ENCODE measurements around the gene ZBTB7B. TPM values are rescaled to one million over a fixed set of nuclear protein-coding genes. Genes with fewer than 3 reads are reported as not detected.
"Not testable (repeated sequence)": the region's sequence is repeated elsewhere in the genome, so short reads cannot be mapped to it uniquely, and the experiment has no call there.

Gene ZBTB7B
- total RNA-seq, 1 donor from 2014 or later = 158 TPM

DNA sequence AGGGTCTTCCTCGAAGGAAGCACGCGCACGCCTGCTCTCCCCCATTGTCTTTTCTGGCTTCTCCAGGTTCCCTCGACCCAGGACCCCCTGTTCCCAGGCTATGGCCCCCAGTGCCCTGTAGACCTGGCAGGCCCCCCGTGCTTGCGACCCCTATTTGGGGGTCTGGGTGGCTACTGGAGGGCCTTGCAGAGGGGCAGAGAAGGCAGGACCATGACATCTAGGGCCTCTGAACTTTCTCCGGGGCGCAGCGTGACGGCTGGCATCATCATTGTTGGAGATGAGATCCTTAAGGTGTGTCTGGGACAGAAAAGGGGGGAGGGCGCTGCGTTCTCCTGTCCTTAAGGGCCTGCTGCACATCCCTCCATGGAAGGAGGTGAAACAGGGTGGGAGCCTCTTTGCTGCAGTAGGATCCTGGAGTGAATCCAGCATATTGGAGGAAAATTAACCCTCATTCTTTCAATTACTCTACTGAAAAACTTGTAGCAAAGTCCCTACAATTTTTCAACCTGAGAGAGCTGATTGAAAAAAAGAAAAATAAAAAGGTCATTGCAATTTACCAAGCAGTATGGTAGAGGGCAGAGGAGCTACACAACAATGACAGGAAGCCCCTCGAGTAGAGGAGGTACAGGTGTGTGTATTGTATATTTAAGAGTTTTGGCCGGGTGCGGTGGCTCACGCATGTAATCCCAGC lies 18.7 kb upstream of the ZBTB7B start:
- intact Hi-C loops (cut with micrococcal nuclease) = loop anchor here (1.0 to 2.0 kb wide), 9 partner anchors 10 to 156 kb away; partner anchors contain the start of genes ADAM15, CKS1B, DPM3 and EFNA4

DNA sequence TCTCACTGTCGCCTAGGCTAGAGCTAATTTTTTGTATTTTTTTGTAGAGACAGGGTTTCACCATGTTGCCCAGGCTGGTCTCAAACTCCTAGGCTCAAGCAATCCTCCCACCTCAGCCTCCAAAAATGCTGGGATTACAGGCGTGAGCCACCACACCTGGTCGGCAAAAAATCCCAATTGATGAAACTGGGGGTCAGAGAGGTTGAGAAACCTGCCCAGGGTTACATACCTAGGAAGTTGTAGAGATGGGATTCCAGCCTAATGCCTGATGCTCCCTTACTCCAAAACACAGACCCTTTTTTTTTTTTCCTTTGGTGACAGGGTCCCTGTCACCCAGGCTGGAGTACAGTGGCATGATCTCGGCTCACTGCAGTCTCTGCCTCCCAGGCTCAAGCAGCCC lies 15.9 kb upstream of the ZBTB7B start:
- intact Hi-C loops (cut with micrococcal nuclease) = not testable (repeated sequence)

DNA sequence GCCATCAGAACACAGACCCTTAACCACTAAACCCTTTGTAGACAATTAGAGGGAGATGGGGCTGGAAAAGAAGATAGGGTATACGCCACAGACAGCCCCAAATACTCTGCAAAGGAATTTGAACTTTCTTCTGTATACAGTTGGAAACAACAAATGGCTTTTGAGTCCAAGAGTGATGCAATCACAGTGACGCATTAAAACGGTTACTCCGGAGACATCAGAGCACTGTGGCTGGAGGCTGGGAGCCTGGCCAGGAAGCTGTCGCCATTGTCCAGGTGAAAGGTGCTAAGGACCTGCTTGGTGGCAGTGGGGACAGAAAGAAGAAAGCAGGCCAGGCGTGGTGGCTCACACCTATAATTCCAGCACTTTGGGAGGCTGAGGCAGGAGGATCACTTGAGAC lies 15.3 kb upstream of the ZBTB7B start:
- intact Hi-C loops (cut with micrococcal nuclease) = no loop called here

DNA sequence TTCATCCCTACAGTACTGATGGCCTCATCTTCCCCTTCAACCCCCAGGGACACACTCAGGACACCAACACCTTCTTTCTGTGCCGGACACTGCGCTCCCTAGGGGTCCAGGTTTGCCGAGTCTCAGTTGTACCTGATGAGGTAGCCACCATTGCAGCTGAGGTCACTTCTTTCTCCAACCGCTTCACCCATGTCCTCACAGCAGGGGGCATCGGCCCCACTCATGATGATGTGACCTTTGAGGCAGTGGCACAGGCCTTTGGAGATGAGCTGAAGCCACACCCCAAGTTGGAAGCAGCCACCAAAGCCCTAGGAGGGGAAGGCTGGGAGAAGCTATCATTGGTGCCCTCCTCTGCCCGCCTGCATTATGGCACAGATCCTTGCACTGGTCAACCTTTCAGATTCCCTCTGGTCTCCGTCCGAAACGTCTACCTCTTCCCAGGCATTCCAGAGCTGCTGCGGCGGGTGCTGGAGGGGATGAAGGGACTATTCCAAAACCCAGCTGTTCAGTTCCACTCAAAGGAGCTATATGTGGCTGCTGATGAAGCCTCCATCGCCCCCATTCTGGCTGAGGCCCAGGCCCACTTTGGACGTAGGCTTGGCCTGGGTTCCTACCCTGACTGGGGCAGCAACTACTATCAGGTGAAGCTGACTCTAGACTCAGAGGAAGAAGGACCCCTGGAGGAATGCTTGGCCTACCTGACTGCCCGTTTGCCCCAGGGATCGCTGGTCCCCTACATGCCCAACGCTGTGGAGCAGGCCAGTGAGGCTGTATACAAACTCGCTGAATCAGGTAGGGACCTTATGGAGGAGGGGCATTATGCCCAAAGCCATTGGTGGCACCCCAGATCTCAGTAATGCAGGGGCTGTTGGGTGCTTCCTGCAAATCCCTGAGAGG lies 14.3 kb upstream of the ZBTB7B start:
- intact Hi-C loops (cut with micrococcal nuclease) = no loop called here

DNA sequence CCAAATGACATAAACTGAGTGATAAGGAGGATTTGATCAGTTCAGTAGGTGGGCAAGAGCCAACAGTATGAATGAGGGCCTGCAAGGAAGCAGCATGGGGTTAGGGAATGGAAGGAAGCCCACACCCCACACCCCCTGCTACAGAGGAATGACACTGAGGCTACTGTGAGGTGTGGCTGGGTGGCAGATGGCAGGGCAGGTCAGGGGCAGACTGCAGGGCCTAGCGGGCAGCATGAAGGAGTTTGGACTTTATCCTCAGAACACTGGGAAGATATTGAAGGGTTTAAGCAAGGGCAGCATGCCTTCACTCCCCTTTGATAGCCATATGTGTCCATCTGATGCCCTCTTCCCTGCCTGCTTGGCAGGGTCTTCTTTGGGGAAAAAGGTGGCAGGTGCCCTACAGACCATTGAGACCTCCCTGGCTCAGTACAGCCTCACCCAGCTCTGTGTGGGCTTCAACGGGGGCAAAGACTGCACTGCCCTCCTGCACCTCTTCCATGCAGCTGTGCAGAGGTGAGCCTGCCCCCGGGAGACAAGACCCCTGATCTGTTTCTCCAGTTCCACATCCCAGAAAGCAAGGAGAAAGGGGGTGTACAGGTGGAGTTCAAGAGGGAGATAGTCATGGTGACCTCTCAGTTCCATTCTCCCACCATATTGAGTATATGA lies 13.3 kb upstream of the ZBTB7B start:
- intact Hi-C loops (cut with micrococcal nuclease) = no loop called here

DNA sequence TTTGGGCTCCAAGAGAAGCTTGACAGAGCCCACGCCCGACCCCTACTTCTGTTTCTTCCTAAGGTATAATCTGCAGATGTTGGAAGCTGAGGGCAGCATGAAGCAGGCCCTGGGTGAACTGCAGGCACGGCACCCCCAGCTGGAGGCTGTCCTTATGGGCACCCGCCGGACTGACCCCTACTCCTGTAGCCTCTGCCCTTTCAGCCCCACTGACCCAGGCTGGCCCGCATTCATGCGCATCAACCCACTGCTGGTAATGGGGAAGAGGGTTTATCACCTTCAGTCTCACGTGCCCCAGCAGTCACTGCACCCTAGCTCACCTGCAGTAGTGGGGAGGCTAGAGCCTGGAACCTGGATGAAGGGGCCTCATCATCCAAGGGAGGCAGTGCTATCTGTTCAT lies 12.3 kb upstream of the ZBTB7B start:
- intact Hi-C loops (cut with micrococcal nuclease) = no loop called here

DNA sequence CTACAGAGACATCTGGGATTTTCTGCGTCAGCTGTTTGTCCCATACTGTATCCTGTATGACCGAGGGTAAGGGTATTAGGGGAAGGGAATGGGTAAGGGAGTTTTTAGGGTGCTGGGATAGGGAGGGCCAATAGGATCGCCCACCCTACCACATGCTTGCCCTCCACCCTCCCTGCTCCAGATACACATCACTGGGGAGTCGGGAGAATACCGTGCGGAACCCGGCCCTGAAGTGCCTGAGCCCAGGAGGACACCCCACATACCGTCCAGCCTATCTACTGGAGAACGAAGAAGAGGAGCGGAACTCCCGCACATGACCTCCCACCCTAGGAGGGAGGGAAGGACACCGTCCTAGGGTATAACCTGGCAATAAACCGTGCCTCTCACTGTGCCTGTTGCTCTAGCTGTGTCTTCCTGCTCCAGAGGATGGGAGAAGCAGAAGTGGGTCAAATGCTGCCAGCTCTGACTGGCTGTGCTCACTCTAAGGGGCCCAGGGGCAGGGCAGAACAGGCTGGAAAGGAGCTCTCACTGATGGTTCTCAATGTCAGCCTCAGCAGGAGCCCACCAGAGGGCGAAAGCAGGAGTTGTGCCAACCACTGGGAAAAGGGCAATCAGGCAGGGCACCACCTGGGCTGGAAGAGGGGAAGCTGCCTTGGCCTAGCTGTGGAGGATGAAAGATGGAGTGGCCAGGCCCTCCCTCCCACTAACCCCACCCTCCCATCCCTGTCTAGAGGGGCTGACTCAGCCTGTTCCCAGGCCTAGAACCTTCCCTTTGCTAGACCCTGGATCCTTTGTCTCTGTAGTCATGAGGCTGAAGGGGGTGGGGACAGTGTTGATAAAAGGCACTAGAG lies 9.7 kb upstream of the ZBTB7B start:
- intact Hi-C loops (cut with micrococcal nuclease) = no loop called here

DNA sequence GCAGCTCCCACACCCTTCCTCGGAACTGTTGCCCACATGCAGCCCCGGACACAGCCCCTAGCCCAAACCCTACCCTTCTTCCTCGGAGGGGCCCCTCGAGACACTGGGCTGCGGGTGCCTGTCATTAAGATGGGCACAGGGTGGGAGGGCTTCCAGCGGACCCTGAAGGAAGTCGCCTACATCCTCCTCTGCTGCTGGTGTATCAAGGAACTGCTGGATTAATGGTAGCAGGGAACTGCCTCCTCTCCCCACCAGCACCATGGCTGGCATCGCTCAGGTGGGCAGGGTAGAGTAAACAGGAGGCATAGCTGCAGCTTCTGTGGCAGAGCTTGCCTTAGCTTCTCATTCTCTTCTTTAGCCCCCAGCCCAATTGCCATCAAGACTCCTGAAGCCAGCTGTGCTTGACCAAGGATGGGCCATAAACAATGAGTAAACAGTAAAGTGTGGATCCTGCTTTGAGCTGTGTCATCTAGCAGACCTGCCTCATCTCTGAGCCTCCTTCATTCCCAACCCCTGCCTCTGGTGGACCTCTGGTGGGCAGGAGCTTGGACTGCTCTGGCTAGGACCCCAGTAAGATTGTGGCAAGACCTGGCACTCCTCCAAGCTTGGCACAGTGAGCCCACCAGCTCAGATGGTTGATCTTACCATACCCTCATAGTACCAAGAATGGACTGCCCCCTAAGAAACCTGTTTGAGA lies 8.9 kb upstream of the ZBTB7B start, which contains the start of gene LENEP:
Gene LENEP, plus strand, starts transcription at position 15 of the 697 bp plus-strand sequence. Its CDS starts 22 bp downstream, at position 37.
- intact Hi-C loops (cut with micrococcal nuclease) = no loop called here

DNA sequence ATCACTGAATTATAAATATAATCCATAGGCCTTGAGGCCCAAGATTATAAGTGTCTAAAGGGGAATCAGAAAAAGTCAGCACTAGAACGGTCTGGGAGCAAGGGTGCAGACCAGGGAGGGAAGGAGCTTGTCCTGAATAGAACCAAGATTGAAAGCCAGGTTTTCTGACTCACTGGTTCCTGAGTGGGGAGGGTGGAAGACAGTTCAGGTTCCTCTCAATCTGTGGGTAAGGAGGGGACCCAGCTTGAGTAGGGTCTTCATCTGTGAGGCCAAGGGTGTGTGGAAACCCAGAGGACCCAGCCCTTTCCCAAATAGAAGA lies 8.4 kb upstream of the ZBTB7B start:
- intact Hi-C loops (cut with micrococcal nuclease) = no loop called here

DNA sequence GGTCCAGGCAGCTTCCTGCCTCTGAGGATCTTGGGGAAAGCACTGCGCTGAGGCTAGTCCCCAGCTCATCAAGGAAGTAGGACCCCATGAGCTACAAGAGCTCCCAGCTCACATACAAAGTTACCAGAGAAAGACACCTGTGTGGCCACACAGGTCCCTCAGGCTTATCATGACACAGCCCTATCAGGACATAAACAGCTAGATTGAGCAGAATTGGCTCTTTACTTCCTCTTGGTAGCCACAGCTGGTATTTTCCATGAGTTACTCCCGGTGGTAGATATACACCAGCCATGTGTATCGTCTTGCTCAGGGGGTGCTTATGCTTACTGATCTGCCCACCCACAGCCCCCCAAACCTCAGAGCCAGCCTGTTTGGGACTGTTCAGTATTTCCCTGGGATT lies 8.0 kb upstream of the ZBTB7B start:
- intact Hi-C loops (cut with micrococcal nuclease) = no loop called here

DNA sequence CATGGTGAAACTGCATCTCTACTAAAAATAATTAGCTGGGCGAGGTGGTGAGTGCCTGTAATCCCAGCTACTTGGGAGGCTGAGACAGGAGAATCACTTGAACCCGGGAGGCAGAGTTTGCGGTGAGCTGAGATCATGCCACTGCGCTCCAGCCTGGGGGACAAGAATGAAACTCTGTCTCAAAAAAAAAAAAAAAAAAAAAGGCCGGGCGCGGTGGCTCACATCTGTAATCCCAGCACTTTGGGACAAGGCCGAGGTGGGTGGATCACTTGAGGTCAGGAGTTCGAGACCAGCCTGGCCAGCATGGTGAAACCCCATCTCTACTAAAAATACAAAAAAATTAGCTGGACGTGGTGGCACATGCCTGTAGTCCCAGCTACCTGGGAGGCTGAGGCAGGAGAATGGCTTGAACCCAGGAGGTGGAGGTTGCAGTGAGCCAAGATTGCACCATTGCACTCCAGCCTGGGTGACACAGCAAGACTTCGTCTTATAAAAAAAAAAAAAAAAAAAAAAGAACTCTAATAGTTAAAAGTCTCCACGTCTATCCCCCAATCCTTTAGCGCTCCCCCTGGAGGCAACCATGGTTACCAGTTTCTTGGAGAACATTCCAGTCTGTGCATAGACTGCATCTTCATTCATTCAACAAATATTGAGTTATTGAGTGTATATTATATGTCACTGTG lies 7.2 kb upstream of the ZBTB7B start:
- intact Hi-C loops (cut with micrococcal nuclease) = not testable (repeated sequence)

DNA sequence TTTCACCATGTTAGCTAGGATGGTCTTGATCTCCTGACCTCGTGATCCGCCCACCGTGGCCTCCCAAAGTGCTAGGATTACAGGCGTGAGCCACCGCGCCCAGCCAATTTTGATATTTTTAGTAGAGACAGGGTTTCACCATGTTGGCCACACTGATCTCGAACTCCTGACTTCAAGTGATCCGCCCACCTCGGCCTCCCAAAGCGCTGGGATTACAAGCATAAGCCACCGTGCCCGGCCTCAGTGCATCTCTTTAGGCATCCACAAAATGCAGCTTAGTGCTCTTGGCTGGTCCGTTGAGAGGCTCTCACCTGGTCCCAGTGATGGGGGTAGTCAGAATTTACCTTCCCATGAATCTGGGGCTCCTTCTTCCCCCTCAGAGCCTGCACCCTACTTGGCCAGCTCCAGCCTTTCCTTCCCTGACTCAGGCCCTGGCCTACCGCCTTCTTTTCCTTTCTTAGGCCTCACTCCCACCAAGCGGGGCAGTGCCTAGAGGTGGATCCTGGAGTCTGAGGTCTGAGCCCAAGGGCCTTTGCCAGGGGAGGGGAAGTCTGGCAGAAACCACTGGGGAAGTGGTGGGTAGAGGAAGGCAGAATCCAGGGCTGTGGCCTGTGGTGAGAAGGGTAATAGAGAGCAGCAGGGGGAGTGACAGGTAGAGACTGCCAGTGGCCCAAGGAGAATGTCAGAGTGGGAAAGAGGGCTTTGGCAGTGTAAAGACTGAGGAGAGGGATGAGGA lies 5.5 kb upstream of the ZBTB7B start:
- intact Hi-C loops (cut with micrococcal nuclease) = no loop called here

DNA sequence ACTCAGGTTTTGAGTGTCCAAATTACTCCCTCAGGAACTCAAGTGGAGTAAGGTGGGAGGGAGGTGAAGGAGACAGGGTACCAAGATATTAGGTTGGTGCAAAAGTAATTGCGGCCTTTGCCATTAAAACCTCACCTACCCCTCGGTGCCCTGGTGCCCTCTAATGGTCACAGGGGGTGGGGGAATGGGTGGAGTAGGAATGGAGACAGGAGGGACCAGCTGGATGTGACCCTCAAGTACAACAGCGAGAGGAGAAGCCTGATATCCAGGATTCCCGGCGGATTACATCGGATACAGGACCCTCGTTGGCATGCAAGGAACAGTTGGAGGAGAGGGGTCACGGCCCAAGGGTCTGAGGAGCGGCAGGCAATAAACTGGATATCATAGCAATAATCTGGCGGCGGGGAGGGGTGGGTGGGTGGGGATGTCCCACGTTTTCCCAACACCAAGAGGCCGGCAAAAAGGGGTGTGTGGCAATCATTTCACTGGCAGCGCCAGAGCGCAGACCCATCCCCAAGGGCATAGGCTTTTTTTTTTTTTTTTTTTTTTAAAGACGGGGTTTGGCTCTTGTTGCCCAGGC lies 4.3 kb upstream of the ZBTB7B start:
- intact Hi-C loops (cut with micrococcal nuclease) = no loop called here

DNA sequence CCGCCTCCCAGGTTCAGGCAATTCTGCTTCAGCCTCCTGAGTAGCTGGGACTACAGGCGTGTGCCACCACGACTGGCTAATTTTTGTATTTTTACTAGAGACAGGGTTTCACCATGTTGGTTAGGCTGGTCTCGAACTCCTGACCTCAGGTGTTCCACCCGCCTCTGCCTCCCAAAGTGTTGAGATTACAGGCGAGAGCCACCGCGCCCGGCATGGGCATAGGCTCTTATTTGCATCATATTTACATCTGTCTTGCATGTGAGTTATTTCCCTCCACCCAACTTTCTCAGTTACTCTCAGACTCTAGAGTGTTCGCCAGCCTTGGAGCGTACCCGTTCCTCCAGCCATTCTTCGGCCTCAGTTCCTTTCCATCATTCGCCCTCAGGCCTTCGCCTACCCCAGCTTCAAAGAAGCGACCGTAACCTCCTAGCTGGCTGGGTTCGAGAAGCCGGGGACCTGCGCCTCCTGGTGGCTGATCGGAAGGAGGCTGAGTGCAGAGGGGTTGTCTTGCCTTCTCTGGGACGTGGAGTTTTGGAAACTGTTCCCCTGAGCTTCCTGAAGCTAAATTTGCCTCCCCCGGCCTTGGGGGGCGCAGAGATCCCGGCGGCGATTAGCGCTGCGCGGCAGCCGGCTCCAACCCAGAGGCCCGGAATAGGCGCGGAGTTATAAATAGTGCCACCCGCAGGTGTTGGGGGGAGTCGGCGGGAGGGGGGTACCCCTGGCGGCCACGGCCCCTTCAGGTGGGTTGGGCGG lies 3.6 kb upstream of the ZBTB7B start:
- intact Hi-C loops (cut with micrococcal nuclease) = loop anchor here (1.0 kb wide), 4 partner anchors 16 to 440 kb away; partner anchors contain the start of gene FLAD1

DNA sequence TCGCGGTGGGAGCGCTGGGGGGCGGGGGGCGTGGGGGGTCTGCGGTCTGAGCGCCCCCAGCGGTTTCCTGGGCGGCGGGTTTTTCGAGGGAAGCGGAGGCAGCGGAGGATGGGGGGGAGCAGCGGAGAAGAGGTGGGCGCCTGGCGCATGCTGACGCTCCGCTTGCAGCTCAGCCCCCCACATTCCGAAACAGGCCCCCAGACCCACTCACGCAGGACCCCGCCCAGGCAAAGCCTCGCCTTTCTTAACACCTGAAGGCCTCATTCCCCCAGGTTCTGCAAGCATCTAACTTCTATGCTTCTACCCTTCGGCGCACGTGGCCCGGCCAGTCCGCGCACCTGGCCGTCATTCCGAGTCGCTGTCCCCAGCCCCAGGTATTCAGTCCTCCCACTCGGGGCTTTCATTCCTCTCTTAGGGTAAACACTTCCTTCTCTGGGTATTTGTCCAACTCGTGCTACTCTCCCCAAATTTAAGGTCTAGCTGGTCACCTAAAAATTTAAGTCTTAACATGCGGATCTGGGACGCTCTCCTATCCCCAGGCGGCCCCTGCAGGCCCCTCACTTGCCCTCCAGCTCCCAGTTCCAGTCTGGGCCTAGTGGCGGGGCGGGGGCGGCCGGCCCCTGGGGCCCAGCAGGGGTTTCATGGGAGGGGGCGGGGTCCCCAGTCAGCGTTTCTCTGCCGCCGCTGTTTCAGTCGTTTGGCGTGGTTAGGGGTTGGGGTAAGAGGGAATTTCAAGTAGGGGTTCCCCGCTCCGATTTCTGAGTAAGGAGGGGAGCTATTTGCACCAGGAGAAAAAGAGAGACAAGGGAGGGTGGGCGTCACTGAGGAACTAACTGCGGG lies 2.8 kb upstream of the ZBTB7B start:
- intact Hi-C loops (cut with micrococcal nuclease) = loop anchor here (1.0 to 5.0 kb wide), 6 partner anchors 16 to 777 kb away; partner anchors contain the start of genes FLAD1, KRTCAP2, TRIM46 and UBAP2L

DNA sequence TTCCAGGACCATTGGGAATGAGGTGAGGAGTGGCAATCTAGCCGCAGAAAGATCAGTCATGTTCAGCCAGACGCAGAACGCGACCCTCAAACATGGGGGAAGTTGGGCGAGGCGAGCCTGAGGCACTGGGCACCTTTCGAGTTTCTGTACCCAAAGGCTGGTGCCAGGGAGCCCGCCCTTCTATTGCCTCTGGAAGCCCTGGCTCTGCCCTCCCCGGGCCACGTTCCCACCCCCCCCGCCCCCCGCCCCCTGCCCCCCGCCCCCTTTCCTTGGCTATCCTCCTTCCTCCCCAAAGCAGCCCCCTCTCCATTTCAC lies 2.2 kb upstream of the ZBTB7B start:
- intact Hi-C loops (cut with micrococcal nuclease) = loop anchor here (5.0 kb wide), 2 partner anchors 172 to 778 kb away; partner anchors contain the start of genes KRTCAP2, TRIM46 and UBAP2L
